Activated CD8-positive, alpha-beta memory T cell treated with anti-CD3 and anti-CD28 coated beads, Interleukin-2, amount 50 U/mL, for 24 hours (primary cell): ENCODE results near the gene ERFE.

ENCODE experiments used
- DNase-seq: peaks from one replicate; pipeline ENCODE4 v3.0.0-alpha.2; 2020; ENCODE audit errors: extremely low read depth

ERFE gene

DNA sequence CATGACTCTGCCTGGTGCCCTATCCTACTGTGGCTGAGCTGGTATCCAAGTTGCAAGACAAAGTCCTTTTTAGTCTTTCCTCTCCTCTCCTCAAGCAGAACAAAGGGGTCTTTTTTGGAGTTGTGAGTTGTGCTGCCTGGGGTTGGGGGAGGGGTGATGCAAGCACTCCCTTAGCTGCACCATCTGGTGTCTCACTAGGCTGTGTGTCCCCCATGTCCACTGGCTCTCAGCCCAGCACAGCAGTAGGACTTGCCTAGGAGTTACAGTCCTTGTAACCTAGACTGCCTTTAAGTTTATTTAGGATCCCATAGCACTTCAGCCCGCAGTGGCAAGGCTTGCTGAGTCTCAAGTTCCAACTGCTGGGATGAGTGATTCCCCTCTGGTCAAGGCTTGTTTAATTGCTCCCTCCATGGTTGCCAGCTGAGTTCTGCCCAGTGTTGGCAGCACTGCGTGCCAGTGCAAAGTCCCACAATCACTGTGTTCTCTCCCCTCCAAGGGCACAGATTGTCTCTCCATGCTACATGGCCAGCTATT is 57.9 kb downstream of the ERFE start:
- no peak for DNase-seq
